ENCODE results near the gene LDHB. TPM values are rescaled to one million over a fixed set of nuclear protein-coding genes. Genes with fewer than 3 reads are reported as not detected.

The LDHB gene
- total RNA-seq, 1 donor from 2014 or later: 775 TPM

- Histone ChIP-seq H3K79me2 (ENCODE audit: insufficient read depth, low read length) (peaks cover 59% of the 10 kb centered on the region), H3K4me2 (ENCODE audit: low read length) (peak overlapping the region; percentile 87), H2AFZ (ENCODE audit: low read depth, low read length) (peak overlapping the region; percentile 92), H3K27me3 (ENCODE audit: insufficient read depth, low read length) (no peaks in the 10 kb centered on the region), H3K9me3 (ENCODE audit: insufficient read depth, low read depth, low read length) (no peaks in the 10 kb centered on the region), H3K4me1 (ENCODE audit: insufficient read depth, low read length) (peaks cover 4% of the 10 kb centered on the region), H3K4me3 (ENCODE audit: insufficient read depth, low read depth, low read length) (peak overlapping the region; percentile 94), H3K27ac (ENCODE audit: low read depth, low read length) (peak overlapping the region; percentile 90), H3K9ac (ENCODE audit: low read length) (peak overlapping the region; percentile 96), H3K36me3 (ENCODE audit: insufficient read depth, low read length) (peaks cover 20% of the 10 kb centered on the region), H4K20me1 (ENCODE audit: insufficient read depth, low read length) (peaks cover 46% of the 10 kb centered on the region)
- TF ChIP-seq, protein P1, sequence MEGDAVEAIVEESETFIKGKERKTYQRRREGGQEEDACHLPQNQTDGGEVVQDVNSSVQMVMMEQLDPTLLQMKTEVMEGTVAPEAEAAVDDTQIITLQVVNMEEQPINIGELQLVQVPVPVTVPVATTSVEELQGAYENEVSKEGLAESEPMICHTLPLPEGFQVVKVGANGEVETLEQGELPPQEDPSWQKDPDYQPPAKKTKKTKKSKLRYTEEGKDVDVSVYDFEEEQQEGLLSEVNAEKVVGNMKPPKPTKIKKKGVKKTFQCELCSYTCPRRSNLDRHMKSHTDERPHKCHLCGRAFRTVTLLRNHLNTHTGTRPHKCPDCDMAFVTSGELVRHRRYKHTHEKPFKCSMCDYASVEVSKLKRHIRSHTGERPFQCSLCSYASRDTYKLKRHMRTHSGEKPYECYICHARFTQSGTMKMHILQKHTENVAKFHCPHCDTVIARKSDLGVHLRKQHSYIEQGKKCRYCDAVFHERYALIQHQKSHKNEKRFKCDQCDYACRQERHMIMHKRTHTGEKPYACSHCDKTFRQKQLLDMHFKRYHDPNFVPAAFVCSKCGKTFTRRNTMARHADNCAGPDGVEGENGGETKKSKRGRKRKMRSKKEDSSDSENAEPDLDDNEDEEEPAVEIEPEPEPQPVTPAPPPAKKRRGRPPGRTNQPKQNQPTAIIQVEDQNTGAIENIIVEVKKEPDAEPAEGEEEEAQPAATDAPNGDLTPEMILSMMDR (IDR thresholded peaks at IDR 0.05; ENCODE audit: insufficient read depth, low read depth, low read length): no peak
- no peak for TF ChIP-seq EZH2 (IDR thresholded peaks at IDR 0.05; ENCODE audit: insufficient read depth, low read length)
- FAIRE-seq (no peak), DNase-seq (ENCODE audit: low read depth) (peak; percentile 41)
- peaks cover 15% of the 10 kb centered on the region for H3K36me3 Mint-ChIP-seq (ENCODE audit: low read depth, unreplicated experiment)
- H3K27ac Mint-ChIP-seq (ENCODE audit: unreplicated experiment): peak overlapping the region; percentile 98
- peak overlapping the region; percentile 92 for H3K4me3 Mint-ChIP-seq (ENCODE audit: unreplicated experiment)
- peaks cover 11% of the 10 kb centered on the region for H3K4me1 Mint-ChIP-seq (ENCODE audit: low read depth, unreplicated experiment)
- H3K9me3 Mint-ChIP-seq (ENCODE audit: unreplicated experiment): no peaks in the 10 kb centered on the region
- H3K27me3 Mint-ChIP-seq (ENCODE audit: low read depth, unreplicated experiment): no peaks in the 10 kb centered on the region
These were observed 727 bp downstream of the LDHB start for GRCh38 chr12:21656905-21657325.

- no peak for DNase-seq (ENCODE audit: low read depth)
- peaks cover 4% of the 10 kb centered on the region for H3K4me1 ChIP-seq (ENCODE audit: insufficient read depth, low read length)
- no peak for TF ChIP-seq EZH2 (IDR thresholded peaks at IDR 0.05; ENCODE audit: insufficient read depth, low read length)
- TF ChIP-seq, protein P1 (IDR thresholded peaks at IDR 0.05; ENCODE audit: insufficient read depth, low read depth, low read length): no peak
- no peaks in the 10 kb centered on the region for H3K27me3 Mint-ChIP-seq (ENCODE audit: low read depth, unreplicated experiment)
- peak overlapping the region; percentile 94 for H3K4me3 ChIP-seq (ENCODE audit: insufficient read depth, low read depth, low read length)
- no peak overlapping the region for H3K27ac ChIP-seq (ENCODE audit: low read depth, low read length)
- peak overlapping the region; percentile 96 for H3K9ac ChIP-seq (ENCODE audit: low read length)
- peaks cover 72% of the 10 kb centered on the region for H3K79me2 ChIP-seq (ENCODE audit: insufficient read depth, low read length)
- H3K4me2 ChIP-seq (ENCODE audit: low read length): peak overlapping the region; percentile 87
- peaks cover 56% of the 10 kb centered on the region for H4K20me1 ChIP-seq (ENCODE audit: insufficient read depth, low read length)
- H2AFZ ChIP-seq (ENCODE audit: low read depth, low read length): no peak overlapping the region
- peaks cover 29% of the 10 kb centered on the region for H3K36me3 ChIP-seq (ENCODE audit: insufficient read depth, low read length)
- no peaks in the 10 kb centered on the region for H3K9me3 Mint-ChIP-seq (ENCODE audit: unreplicated experiment)
- H3K4me1 Mint-ChIP-seq (ENCODE audit: low read depth, unreplicated experiment): peaks cover 18% of the 10 kb centered on the region
- no peaks in the 10 kb centered on the region for H3K27me3 ChIP-seq (ENCODE audit: insufficient read depth, low read length)
- no peak overlapping the region for H3K27ac Mint-ChIP-seq (ENCODE audit: unreplicated experiment)
- no peaks in the 10 kb centered on the region for H3K9me3 ChIP-seq (ENCODE audit: insufficient read depth, low read depth, low read length)
- FAIRE-seq: no peak
- H3K36me3 Mint-ChIP-seq (ENCODE audit: low read depth, unreplicated experiment): peaks cover 20% of the 10 kb centered on the region
- H3K4me3 Mint-ChIP-seq (ENCODE audit: unreplicated experiment): peak overlapping the region; percentile 92
These were observed 2.1 kb downstream of the LDHB start for GRCh38 chr12:21655591-21655990.

DNA sequence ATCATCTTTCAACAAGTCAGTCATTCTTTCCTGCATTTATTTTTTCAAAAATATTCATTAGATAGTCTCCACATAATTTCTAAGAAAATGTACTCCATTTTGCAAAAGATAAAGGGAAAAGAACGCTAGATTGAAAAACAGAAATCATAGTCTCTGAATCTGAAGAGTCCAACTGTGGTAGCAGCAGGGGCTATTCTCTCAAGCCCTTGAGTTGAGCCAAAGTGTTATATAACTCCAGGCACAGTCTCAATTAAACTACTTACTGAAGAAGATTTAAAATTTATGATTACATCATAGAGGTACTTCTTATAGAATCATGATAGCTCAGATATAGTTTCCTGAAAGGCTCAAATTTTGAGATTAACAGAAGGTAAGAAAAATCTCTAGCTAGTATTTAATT lies 5.8 kb downstream of the LDHB start:
- TF ChIP-seq EZH2 (IDR thresholded peaks at IDR 0.05; ENCODE audit: insufficient read depth, low read length): no peak
- TF ChIP-seq, protein P1 (IDR thresholded peaks at IDR 0.05; ENCODE audit: insufficient read depth, low read depth, low read length): no peak
- H3K4me3 ChIP-seq (ENCODE audit: insufficient read depth, low read depth, low read length): no peak overlapping the region
- H3K4me3 Mint-ChIP-seq (ENCODE audit: unreplicated experiment): no peak overlapping the region
- peaks cover 25% of the 10 kb centered on the region for H3K36me3 Mint-ChIP-seq (ENCODE audit: low read depth, unreplicated experiment)
- H3K27me3 Mint-ChIP-seq (ENCODE audit: low read depth, unreplicated experiment): no peaks in the 10 kb centered on the region
- no peak overlapping the region for H3K4me2 ChIP-seq (ENCODE audit: low read length)
- H3K27ac Mint-ChIP-seq (ENCODE audit: unreplicated experiment): no peak overlapping the region
- no peak for DNase-seq (ENCODE audit: low read depth)
- H3K36me3 ChIP-seq (ENCODE audit: insufficient read depth, low read length): peaks cover 55% of the 10 kb centered on the region
- peaks cover 89% of the 10 kb centered on the region for H3K79me2 ChIP-seq (ENCODE audit: insufficient read depth, low read length)
- H2AFZ ChIP-seq (ENCODE audit: low read depth, low read length): no peak overlapping the region
- H3K27me3 ChIP-seq (ENCODE audit: insufficient read depth, low read length): no peaks in the 10 kb centered on the region
- H4K20me1 ChIP-seq (ENCODE audit: insufficient read depth, low read length): peaks cover 73% of the 10 kb centered on the region
- H3K4me1 ChIP-seq (ENCODE audit: insufficient read depth, low read length): peaks cover 4% of the 10 kb centered on the region
- H3K9ac ChIP-seq (ENCODE audit: low read length): no peak overlapping the region
- H3K27ac ChIP-seq (ENCODE audit: low read depth, low read length): no peak overlapping the region
- peaks cover 22% of the 10 kb centered on the region for H3K4me1 Mint-ChIP-seq (ENCODE audit: low read depth, unreplicated experiment)
- no peaks in the 10 kb centered on the region for H3K9me3 Mint-ChIP-seq (ENCODE audit: unreplicated experiment)
- H3K9me3 ChIP-seq (ENCODE audit: insufficient read depth, low read depth, low read length): no peaks in the 10 kb centered on the region
- FAIRE-seq: no peak

Data from astrocyte (in vitro differentiated cells and primary cell).